Astrocyte (in vitro differentiated cells and primary cell): Measurements from ENCODE around the gene STRN4. TPM values are rescaled to one million over a fixed set of nuclear protein-coding genes. Genes with fewer than 3 reads are reported as not detected.
A peak's percentile ranks its signal among the peaks of the same experiment; 100 is the strongest.

Experiments used
- DNase-seq: peaks from one replicate; pipeline ENCODE4 v3.0.0-alpha.2; 2010; ENCODE audit warnings: low read depth
- FAIRE-seq: peaks from 2 replicates; lab custom pipeline; 2011; peaks lifted over from hg19 to GRCh38; lab: Jason Lieb, UNC
- H2AFZ ChIP-seq: 2 replicates; pipeline ENCODE4 v1.6.0; 2012; ENCODE audit warnings: low read depth, low read length, inconsistent platforms
- H3K27ac ChIP-seq: 2 replicates; pipeline ENCODE4 v1.5.1; 2011; ENCODE audit warnings: low read depth, low read length, inconsistent platforms
- H3K27me3 ChIP-seq: 2 replicates; pipeline ENCODE4 v1.6.0; 2011; ENCODE audit warnings: low read length, inconsistent platforms; ENCODE audit not compliant: insufficient read depth
- H3K36me3 ChIP-seq: 2 replicates; pipeline ENCODE4 v1.5.1; 2011; ENCODE audit warnings: low read length, inconsistent platforms; ENCODE audit not compliant: insufficient read depth
- H3K4me1 ChIP-seq: 2 replicates; pipeline ENCODE4 v1.5.1; 2011; ENCODE audit warnings: low read length, inconsistent platforms; ENCODE audit not compliant: insufficient read depth
- H3K4me2 ChIP-seq: 2 replicates; pipeline ENCODE4 v1.6.0; 2012; ENCODE audit warnings: low read length, inconsistent platforms
- H3K4me3 ChIP-seq: 2 replicates; pipeline ENCODE4 v1.5.1; 2011; ENCODE audit warnings: low read depth, mild to moderate bottlenecking, low read length, inconsistent platforms; ENCODE audit not compliant: insufficient read depth
- H3K79me2 ChIP-seq: 2 replicates; pipeline ENCODE4 v1.6.0; 2012; ENCODE audit warnings: mild to moderate bottlenecking, low read length, inconsistent platforms; ENCODE audit not compliant: insufficient read depth
- H3K9ac ChIP-seq: 2 replicates; pipeline ENCODE4 v1.6.0; 2012; ENCODE audit warnings: mild to moderate bottlenecking, low read length, inconsistent platforms
- H3K9me3 ChIP-seq: 2 replicates; pipeline ENCODE4 v1.5.1; 2012; ENCODE audit warnings: low read depth, mild to moderate bottlenecking, low read length, inconsistent platforms; ENCODE audit not compliant: insufficient read depth
- H4K20me1 ChIP-seq: 2 replicates; pipeline ENCODE4 v1.6.0; 2012; ENCODE audit warnings: low read length, inconsistent platforms; ENCODE audit not compliant: insufficient read depth
- H3K27ac Mint-ChIP-seq: one replicate; pipeline ENCODE4 v1.8.0; 2021; ENCODE audit warnings: mild to moderate bottlenecking, mixed read lengths; ENCODE audit not compliant: unreplicated experiment
- H3K27me3 Mint-ChIP-seq: one replicate; pipeline ENCODE4 v1.8.0; 2021; ENCODE audit warnings: low read depth, mixed read lengths; ENCODE audit not compliant: unreplicated experiment
- H3K36me3 Mint-ChIP-seq: one replicate; pipeline ENCODE4 v1.8.0; 2021; ENCODE audit warnings: low read depth, mixed read lengths; ENCODE audit not compliant: unreplicated experiment
- H3K4me1 Mint-ChIP-seq: one replicate; pipeline ENCODE4 v1.8.0; 2021; ENCODE audit warnings: low read depth, mixed read lengths; ENCODE audit not compliant: unreplicated experiment
- H3K4me3 Mint-ChIP-seq: one replicate; pipeline ENCODE4 v1.8.0; 2021; ENCODE audit warnings: mild to moderate bottlenecking, moderate library complexity, mixed read lengths; ENCODE audit not compliant: unreplicated experiment
- H3K9me3 Mint-ChIP-seq: one replicate; pipeline ENCODE4 v1.8.0; 2021; ENCODE audit warnings: mild to moderate bottlenecking, mixed read lengths; ENCODE audit not compliant: unreplicated experiment
- CTCF ChIP-seq: IDR thresholded peaks from 2 replicates; pipeline ENCODE4 v1.5.1; 2011; ENCODE audit warnings: low read depth, mild to moderate bottlenecking, inconsistent platforms, low read length, moderate library complexity; ENCODE audit not compliant: insufficient read depth
- EZH2 ChIP-seq: IDR thresholded peaks from 2 replicates; pipeline ENCODE4 v1.6.1; 2012; ENCODE audit warnings: mild to moderate bottlenecking, low read length, inconsistent platforms; ENCODE audit not compliant: insufficient read depth
- total RNA-seq: library from RNA; stranded (reverse); gene quantifications from 2 replicates; pipeline ENCODE4 v1.2.1, GENCODE V29; 2021

The STRN4 gene
- total RNA-seq, 1 donor from 2014 or later: 80.8 TPM

DNA sequence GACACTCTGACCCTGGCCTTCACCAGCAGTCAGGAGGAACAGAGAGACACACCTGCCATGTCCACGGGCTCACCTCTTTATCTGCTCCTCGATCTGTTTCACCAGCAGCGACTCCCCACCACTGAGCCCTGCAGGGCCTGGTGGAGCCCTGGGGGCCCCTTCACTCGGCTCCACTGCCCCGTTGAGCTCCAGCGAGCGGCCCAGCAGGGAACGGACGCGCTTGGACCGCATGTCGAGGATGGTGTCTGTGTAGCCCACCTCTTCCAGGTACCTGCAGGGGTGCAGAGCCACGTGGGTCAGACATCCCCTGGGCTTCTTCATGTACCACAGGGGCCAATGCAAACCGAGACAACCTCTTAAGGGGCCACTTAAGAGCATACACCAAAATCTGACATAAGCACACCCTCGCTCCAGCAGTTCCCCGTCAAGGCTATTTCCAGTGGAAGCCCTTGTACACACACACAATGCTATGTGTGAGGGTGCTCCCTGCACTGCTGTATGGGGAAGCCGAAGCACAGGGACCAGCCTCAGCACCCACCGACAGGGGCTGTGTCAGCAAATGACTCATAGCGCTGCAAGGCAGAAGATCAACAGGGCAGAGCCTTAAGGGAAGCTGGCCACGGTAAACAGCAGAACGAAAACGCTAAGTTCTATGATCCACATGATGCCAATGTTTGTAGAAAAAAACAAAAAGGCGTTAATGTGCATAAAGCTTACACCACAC, 13.1 kb downstream of the STRN4 start:
- Mint-ChIP-seq H3K36me3 (peaks cover 14% of the 10 kb centered on the region), H3K27me3 (no peaks in the 10 kb centered on the region), H3K4me1 (peaks cover 48% of the 10 kb centered on the region), H3K27ac (no peak overlapping the region), H3K4me3 (no peak overlapping the region), H3K9me3 (no peaks in the 10 kb centered on the region)
- peak overlapping the region; percentile 40 for H3K9ac ChIP-seq
- no peak overlapping the region for H3K4me3 ChIP-seq
- H3K79me2 ChIP-seq: peaks cover 87% of the 10 kb centered on the region
- peak overlapping the region; percentile 56 for H3K4me2 ChIP-seq
- TF ChIP-seq EZH2 (no peak), CTCF (no peak)
- no peak overlapping the region for H2AFZ ChIP-seq
- no peaks in the 10 kb centered on the region for H3K9me3 ChIP-seq
- peaks cover 82% of the 10 kb centered on the region for H4K20me1 ChIP-seq
- H3K4me1 ChIP-seq: peaks cover 46% of the 10 kb centered on the region
- no peaks in the 10 kb centered on the region for H3K27me3 ChIP-seq
- FAIRE-seq (peak; percentile 55), DNase-seq (peak; percentile 72)
- H3K36me3 ChIP-seq: peaks cover 23% of the 10 kb centered on the region
- peak overlapping the region; percentile 72 for H3K27ac ChIP-seq

- peak overlapping the region; percentile 92 for H3K27ac Mint-ChIP-seq
- H3K79me2 ChIP-seq: peaks cover 87% of the 10 kb centered on the region
Measured at GRCh38 chr19:46732172-46732938, 13.9 kb downstream of the STRN4 start.

More at GRCh38 chr19:46732172-46732938, 13.9 kb downstream of the STRN4 start:
- peak overlapping the region; percentile 80 for H3K4me2 ChIP-seq
- no peaks in the 10 kb centered on the region for H3K9me3 Mint-ChIP-seq
- peaks cover 23% of the 10 kb centered on the region for H3K36me3 ChIP-seq
- no peaks in the 10 kb centered on the region for H3K9me3 ChIP-seq
- H3K9ac ChIP-seq: peak overlapping the region; percentile 65
- peak overlapping the region; percentile 72 for H3K27ac ChIP-seq
- peaks cover 46% of the 10 kb centered on the region for H3K4me1 ChIP-seq
- FAIRE-seq (no peak), DNase-seq (peak; percentile 86)
- no peaks in the 10 kb centered on the region for H3K27me3 ChIP-seq
- H3K4me3 ChIP-seq: no peak overlapping the region
- H4K20me1 ChIP-seq: peaks cover 83% of the 10 kb centered on the region
- peaks cover 14% of the 10 kb centered on the region for H3K36me3 Mint-ChIP-seq
- TF ChIP-seq CTCF (no peak), EZH2 (no peak)
- no peak overlapping the region for H2AFZ ChIP-seq
- H3K27me3 Mint-ChIP-seq: no peaks in the 10 kb centered on the region
- peak overlapping the region; percentile 55 for H3K4me3 Mint-ChIP-seq
- H3K4me1 Mint-ChIP-seq: peaks cover 51% of the 10 kb centered on the region
